Stimulated activated CD4-positive, alpha-beta T cell treated with anti-CD3 and anti-CD28 coated beads, Interleukin-4, amount 100 ng/mL, for 24 hours (primary cell): ENCODE data around the gene KLHL14.
"Not testable (repeated sequence)": the region's sequence is repeated elsewhere in the genome, so short reads cannot be mapped to it uniquely, and the experiment has no call there.

Source experiments
- DNase-seq: peaks from one replicate; pipeline ENCODE4 v3.0.0-alpha.2; 2020

Gene KLHL14, protein sequence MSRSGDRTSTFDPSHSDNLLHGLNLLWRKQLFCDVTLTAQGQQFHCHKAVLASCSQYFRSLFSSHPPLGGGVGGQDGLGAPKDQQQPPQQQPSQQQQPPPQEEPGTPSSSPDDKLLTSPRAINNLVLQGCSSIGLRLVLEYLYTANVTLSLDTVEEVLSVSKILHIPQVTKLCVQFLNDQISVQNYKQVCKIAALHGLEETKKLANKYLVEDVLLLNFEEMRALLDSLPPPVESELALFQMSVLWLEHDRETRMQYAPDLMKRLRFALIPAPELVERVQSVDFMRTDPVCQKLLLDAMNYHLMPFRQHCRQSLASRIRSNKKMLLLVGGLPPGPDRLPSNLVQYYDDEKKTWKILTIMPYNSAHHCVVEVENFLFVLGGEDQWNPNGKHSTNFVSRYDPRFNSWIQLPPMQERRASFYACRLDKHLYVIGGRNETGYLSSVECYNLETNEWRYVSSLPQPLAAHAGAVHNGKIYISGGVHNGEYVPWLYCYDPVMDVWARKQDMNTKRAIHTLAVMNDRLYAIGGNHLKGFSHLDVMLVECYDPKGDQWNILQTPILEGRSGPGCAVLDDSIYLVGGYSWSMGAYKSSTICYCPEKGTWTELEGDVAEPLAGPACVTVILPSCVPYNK

GRCh38 chr18:32772581-32773381, at the start of gene KLHL14:
KLHL14 (minus strand) TSS chr18:32773023; CDS start chr18:32770591, 2,432 bp downstream.
- no peak for DNase-seq

GRCh38 chr18:32822197-32822596, 49.4 kb upstream of the KLHL14 start:
- no peak for DNase-seq

- no peak for DNase-seq
Measured at GRCh38 chr18:32815881-32816280, 43.1 kb upstream of the KLHL14 start.

DNA sequence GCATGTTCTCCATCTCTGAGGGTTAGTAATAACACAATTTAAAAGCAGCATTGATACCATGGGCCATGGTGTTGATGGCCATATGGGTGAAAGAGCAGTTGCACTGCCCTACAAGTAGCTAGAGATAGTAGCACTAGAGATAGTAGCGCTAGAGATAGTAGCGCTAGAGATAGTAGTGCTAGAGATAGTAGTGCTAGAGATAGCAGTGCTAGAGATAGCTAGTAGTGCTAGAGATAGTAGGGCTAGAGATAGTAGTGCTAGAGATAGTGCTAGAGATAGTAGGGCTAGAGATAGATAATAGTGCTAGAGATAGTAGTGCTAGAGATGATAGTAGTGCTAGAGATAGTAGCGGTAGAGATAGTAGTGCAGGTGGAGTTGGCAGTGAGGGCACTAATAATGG, 39.5 kb upstream of the KLHL14 start:
- no peak for DNase-seq

GRCh38 chr18:32810314-32810713, 37.5 kb upstream of the KLHL14 start:
- no peak for DNase-seq

GRCh38 chr18:32805354-32805753, 32.5 kb upstream of the KLHL14 start:
- DNase-seq, result no peak

DNA sequence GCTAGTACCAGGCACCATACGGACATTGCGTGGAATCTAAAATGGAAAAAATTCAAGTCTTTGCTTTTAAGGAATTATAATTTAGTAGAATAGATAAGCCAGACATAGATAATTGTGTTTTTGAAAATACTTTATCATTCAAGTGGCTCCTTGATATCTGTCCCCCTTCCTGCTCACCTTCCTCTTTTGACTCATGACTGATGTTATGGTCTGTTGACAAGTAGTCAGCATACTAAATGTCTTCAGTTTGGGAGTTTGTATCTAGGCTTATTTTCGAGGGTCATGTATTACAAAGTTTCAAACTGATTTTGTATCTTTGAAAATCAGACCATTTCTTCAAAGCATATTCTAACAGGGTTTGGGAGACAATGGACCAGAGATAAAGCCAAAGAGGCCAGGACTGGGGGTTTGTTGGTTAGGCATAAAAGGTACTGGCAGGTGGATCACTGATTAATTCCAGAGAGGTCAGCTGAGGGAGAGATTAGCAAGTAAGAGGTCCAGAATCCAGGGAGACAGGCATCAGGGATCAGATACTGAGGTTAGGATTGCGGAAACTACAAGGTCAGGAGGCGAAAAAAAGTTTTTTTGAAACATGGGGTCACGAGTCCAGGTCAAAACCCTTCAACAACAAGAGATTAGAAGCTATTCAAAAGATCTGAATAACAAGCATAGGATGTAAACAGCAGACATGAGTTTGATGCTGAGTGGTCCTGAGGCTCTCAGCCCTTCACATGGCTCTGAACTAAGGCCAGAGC, 31.5 kb upstream of the KLHL14 start:
- no peak for DNase-seq

DNA sequence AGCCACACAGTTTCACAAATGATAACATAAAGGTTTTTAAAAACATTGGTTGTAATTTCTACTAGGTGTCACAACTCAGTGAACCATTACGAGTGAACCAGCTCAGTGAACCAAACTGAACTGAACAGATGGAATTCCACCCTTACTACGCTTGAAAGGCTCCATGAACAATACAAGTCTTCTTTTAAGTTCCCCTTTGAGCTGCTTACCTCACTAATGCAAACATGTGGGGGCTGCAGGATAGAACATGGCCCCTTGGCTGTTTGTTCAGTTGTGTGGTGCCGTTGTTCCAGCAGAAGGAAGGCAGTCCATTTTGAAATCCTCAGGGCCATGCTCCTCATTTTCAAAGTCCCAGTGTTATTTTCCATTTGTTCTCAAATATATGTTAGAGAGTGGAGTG, 30.7 kb upstream of the KLHL14 start:
- no peak for DNase-seq

DNA sequence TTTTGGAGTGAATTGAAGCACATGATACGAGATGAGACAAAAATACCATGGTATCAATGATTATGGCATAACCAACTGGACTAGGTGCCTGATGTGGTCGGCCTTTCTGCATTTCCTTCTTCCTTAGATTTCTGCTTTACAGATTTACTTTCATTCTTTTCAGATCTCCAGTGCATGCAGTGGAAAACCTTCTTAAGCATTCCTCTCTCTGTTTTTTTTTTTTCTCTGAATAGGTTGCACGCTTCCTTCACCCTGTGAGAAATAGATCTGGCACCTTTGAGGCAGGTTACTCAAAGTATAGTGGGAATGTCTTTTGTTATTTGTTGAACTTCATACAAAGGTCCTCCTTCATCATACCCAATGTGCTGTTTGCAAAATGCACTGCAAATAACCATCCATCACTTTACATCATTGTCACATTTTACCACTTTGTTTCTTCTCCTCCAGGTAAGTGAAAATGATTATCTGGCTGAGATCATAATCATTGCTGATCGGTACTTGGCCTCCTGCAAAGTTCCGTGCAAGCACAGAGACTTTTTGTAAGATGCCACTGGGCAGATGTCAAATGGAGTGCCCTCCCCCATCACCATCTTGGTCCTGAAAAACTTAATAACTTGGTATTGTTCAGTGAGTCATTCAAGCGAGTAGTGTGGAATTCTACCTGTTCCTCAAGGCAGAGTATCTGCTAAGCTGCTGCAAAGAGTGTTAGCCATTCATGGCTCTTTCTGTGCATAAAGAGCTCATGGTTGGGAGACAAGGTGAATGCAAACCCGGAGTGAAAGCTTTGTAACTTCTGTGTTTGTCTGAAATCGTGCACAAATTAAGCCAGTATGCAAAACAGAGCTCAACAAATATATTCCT, 30.0 kb upstream of the KLHL14 start:
- no peak for DNase-seq

GRCh38 chr18:32801228-32801627, 28.4 kb upstream of the KLHL14 start:
- no peak for DNase-seq

DNA sequence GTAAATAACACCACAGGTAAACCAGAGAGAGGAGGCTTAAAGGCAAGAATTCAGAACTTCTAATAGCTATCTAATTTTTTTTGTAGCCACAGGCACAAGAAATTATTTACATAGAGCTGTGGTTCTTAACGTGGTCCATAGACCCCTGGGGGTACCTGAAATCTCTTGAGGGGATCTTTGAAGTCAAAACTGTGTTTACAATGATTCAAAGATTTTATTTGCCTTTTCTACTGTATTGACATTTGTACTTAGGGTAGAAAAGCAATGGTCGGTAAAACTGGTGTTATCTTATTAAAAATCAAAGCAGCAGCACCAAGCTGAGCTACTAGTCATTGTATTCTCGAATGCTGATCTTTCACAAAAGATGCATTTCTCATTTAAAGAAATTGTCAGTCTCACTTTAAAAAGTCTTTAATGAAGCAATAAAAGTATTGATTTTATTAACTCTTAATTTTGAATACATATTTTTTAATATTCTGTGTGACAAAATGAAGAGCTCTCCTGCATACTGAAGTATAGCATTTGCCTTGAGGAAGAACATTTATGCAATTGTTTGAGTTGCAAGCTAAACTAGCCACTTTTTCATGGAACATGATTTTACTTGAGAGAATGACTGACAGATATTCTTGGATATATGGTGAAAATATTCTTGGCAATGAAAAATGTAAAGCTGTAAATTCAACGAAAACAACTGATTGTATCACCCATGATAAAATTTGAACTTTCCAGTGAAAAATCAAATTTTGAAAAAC, 25.6 kb upstream of the KLHL14 start:
- DNase-seq, result no peak

DNA sequence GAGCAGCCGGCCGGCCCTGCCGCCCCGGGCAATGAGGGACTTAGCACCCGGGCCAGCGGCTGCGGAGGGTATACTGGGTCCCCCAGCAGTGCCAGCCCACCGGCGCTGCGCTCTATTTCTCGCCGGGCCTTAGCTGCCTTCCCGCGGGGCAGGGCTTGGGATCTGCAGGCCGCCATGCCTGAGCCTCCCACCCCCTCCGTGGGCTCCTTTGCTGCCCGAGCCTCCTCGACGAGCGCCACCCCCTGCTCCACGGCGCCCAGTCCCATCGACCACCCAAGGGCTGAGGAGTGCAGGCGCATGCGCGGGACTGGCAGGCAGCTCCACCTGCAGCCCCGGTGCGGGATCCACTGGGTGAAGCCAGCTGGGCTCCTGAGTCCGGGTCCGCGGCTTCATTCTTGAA, 21.8 kb upstream of the KLHL14 start:
- not testable (repeated sequence) for DNase-seq

GRCh38 chr18:32779010-32779409, 6.2 kb upstream of the KLHL14 start:
- no peak for DNase-seq

DNA sequence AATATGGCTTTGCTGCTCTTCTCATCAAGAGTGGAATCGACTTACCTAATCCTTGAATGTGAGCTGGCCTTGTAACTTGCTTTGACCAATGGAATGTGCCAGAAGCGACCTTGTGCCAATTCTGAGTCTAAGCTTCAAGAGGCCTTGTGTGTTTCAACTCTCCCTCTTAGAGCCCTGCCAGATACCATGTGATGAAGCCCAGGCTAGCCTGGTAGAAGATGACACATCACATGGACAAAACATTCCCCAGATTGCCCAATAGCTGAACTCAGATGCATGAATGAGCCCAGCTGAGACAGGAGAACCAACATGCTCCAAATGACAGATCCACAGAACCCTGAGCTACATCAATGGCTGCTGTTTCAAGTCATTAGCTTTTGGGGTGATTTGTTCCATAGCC, 4.2 kb upstream of the KLHL14 start:
- DNase-seq, result no peak

- DNase-seq, result no peak
Measured at GRCh38 chr18:32776561-32776960, 3.7 kb upstream of the KLHL14 start.

DNA sequence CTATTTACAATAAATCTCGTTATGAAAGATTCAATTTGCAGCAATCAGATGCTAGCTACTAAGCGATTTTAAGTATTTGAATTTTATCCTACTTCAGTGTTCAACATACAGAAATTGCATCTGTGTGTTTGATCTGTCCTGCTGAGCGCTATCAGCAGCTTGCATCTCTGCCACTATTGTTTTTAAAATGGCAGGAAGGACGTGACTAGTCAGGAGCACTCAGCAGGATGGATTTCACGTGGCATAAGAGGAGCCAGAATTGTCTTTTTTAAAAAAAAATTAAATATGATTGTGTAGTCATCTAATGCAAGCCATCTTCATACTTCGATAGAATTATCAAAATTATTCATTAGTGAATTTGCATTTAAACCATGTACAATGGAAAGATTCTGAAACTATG, 2.8 kb upstream of the KLHL14 start:
- DNase-seq, result no peak

DNA sequence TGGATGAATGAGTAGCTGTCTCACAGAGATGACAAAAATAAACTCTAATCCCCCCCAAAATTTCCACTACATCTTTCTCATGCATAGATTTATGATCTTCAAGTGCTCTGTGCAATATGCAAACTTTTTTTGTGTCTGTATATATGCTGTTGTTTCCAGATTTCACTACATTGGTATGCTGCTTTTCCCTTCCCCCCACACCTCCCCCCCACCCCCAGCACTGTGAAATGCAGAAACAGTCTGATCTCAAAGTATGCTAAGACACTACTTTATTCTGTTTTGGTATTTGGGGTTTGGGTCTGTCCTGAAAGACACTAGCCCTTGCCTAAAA, 524 bp upstream of the KLHL14 start:
- DNase-seq, result no peak

DNA sequence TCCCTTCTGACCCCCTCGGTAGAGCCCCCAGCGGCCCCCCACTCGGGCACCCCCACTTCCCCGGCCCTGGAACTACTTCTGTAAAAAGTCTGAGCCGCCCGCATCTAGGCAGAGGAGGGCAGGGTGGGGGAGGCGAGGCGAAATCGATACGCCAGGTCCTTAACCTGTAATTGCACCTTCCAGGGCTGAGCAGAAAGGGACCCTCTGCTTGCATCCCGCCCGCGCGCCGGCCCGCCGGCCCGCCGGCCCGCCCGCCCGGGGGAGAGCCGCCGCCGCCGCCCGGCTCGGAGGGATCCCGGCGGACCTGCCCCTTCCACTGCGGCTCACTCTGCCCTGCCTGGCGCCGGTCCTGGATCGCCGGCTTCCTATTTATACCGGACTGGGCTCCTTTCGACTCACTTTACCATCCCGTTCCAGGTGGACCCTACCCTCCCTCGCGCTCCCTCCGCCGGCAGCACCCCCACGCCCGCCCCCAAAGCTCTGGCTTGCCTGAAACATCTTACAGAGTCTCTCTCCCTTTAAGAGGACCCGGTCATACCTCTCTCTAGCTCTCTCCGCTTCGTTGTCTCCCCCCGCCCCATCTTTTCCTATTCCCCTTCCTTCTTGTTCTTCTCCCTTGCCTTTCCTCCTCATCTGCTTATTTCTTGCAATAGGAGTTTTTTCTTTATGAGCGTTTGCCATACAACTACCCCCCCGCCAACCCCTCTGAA, 797 bp downstream of the KLHL14 start:
- no peak for DNase-seq

DNA sequence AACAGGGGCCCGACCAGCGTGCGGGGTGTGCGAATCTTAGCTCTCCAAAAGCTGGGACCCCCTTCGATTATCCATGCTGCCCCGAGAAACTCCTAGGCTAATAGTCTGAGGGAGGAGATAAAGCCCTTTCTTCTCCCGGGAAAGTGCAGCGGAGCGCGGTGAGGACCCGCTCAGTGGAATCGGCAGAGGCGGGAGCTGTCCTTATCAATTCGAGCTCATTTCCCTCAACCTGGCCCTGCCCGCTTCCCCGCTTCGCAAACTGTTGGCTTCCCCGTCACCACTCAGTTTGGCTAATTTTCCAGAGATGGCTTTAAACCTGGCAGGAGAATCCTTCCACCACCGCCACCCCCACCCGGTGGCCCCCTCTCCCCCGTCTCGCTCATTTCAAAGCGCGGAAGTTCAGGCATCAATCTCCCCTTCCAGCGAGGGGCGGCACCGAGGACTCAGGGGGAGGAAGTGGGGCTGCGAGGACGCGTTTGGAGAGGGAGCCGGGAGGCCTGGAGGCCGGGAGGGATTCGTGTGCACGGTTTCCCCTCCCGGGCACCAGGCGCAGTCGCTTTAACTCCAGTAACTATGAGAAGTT, 1.6 kb downstream of the KLHL14 start:
- DNase-seq, result no peak

- no peak for DNase-seq
Measured at GRCh38 chr18:32770666-32771168, 2.1 kb downstream of the KLHL14 start.
